K562 (cell line): ENCODE data around the gene HSPA4L. TPM values are rescaled to one million over a fixed set of nuclear protein-coding genes. Genes with fewer than 3 reads are reported as not detected.

Source experiments
- BCL6 ChIP-seq: fragments of 250-450 bp; sonication (Bioruptor Pico); IDR thresholded peaks from 2 replicates; pipeline ENCODE4 v1.4.0; 2020
- CAMTA2 ChIP-seq: fragments of 250-450 bp; sonication (Bioruptor Pico); conservative IDR thresholded peaks from 2 replicates; pipeline ENCODE4 v1.5.1; 2022
- FOS ChIP-seq: IDR thresholded peaks from 3 replicates; pipeline ENCODE4 v1.6.1; 2011; ENCODE audit not compliant: insufficient read length; ENCODE audit errors: extremely low read depth
- GATA2 ChIP-seq: sonication (generic); formaldehyde crosslinking; IDR thresholded peaks from 2 replicates; pipeline ENCODE4 v1.4.0; 2020; ENCODE audit warnings: mild to moderate bottlenecking, missing genetic modification reagents
- HNRNPL ChIP-seq: fragments of 200-400 bp; formaldehyde crosslinking; IDR thresholded peaks from 2 replicates; pipeline ENCODE4 v1.6.1; 2017; ENCODE audit warnings: low read depth, mild to moderate bottlenecking, low read length
- JUND ChIP-seq, 2 experiments: IDR thresholded peaks; 2 replicates in 1 of 2; 3 replicates in 1 of 2; pipeline ENCODE4 v1.6.1; 2011; ENCODE audit warnings: borderline replicate concordance in 2 of 2, low read depth in 2 of 2, low read length in 2 of 2, improper control_type of control experiment in 1 of 2, missing biosample characterization in 1 of 2, missing genetic modification characterization in 1 of 2, missing genetic modification reagents in 1 of 2
- RAD21 ChIP-seq, 2 experiments: fragments of 250-450 bp in 1 of 2; fragments of 450-650 bp in 1 of 2; sonication (Bioruptor Pico) in 1 of 2; formaldehyde crosslinking in 1 of 2; IDR thresholded peaks in 1 of 2; conservative IDR thresholded peaks in 1 of 2; 2 replicates each; pipeline versions ENCODE4 v1.4.0 to v1.8.0; 2020 to 2022; ENCODE audit warnings: mild to moderate bottlenecking in 2 of 2, moderate library complexity in 1 of 2
- RBM25 ChIP-seq: fragments of 200-400 bp; formaldehyde crosslinking; IDR thresholded peaks from 2 replicates; pipeline ENCODE4 v1.6.1; 2018; ENCODE audit warnings: low read length, low read depth, moderate library complexity; ENCODE audit not compliant: severe bottlenecking
- SMAD4 ChIP-seq: fragments of 250-450 bp; sonication (Bioruptor Pico); conservative IDR thresholded peaks from 2 replicates; pipeline ENCODE4 v1.8.0; 2021; ENCODE audit warnings: inconsistent platforms, mild to moderate bottlenecking, moderate library complexity
- SMARCE1 ChIP-seq: fragments of 450-650 bp; IDR thresholded peaks from 2 replicates; pipeline ENCODE4 v1.7.1; 2016; ENCODE audit warnings: mild to moderate bottlenecking
- ZNF830 ChIP-seq: fragments of 250-450 bp; sonication (Bioruptor Pico); IDR thresholded peaks from 2 replicates; pipeline ENCODE4 v1.5.0; 2021; ENCODE audit warnings: mild to moderate bottlenecking
- polyA plus RNA-seq, 8 experiments: library from polyadenylated mRNA; depleted of rRNA in 4 of 8; stranded (reverse) in 5 of 8; unstranded in 3 of 8; fragments of >200 nt; fragmentation: Nextera tagmentation in 2 of 8; fragmentation: Illumina TruSeq in 1 of 8; extraction: Ambion mirVana in 2 of 8; extraction: Trizol in 1 of 8; gene quantifications; 2 replicates each; pipeline versions ENCODE4 v1.2.1 to v1.2.3, GENCODE V29; 2011 to 2014; ENCODE audit warnings: inconsistent platforms in 1 of 8, missing spikeins in 1 of 8
- total RNA-seq, 7 experiments: library from RNA; depleted of rRNA in 6 of 7; stranded (reverse); fragments of >200 nt in 6 of 7; fragmentation: Illumina TruSeq in 2 of 7; extraction: Trizol in 2 of 7; gene quantifications; 2 replicates each; pipeline versions ENCODE4 v1.2.1 to v1.2.3, GENCODE V29; 2011 to 2021; ENCODE audit warnings: low replicate concordance in 1 of 7
- TF ChIP-seq, protein P1 (sequence below): IDR thresholded peaks from 2 replicates; pipeline ENCODE4 v1.6.1; 2012; ENCODE audit warnings: low read depth, low read length, improper control_type of control experiment, borderline replicate concordance
- TF ChIP-seq, protein P2 (sequence below), 2 experiments: fragments of 450-650 bp in 1 of 2; sonication (generic) in 1 of 2; formaldehyde crosslinking in 1 of 2; IDR thresholded peaks in 1 of 2; conservative IDR thresholded peaks in 1 of 2; 2 replicates each; pipeline versions ENCODE4 v1.6.1 to v1.8.1; 2016 to 2023; ENCODE audit warnings: mild to moderate bottlenecking in 2 of 2, moderate library complexity in 2 of 2, inconsistent platforms in 1 of 2, missing genetic modification reagents in 1 of 2
- TF ChIP-seq, protein P3 (sequence below): fragments of 250-450 bp; sonication (Bioruptor Pico); IDR thresholded peaks from 2 replicates; pipeline ENCODE4 v1.5.0; 2021; ENCODE audit warnings: mild to moderate bottlenecking, borderline replicate concordance
- TF ChIP-seq, protein P4 (sequence below): fragments of 250-450 bp; sonication (Bioruptor Pico); IDR thresholded peaks from 2 replicates; pipeline ENCODE4 v1.4.0; 2020; ENCODE audit warnings: mild to moderate bottlenecking, moderate library complexity, borderline replicate concordance
- TF ChIP-seq, protein P5 (sequence below): fragments of 250-450 bp; sonication (Bioruptor Pico); IDR thresholded peaks from 2 replicates; pipeline ENCODE4 v1.8.0; 2022; ENCODE audit warnings: inconsistent platforms, mild to moderate bottlenecking, moderate library complexity, borderline replicate concordance

The HSPA4L gene
- total and polyA plus RNA-seq, 9 of the 15 experiments (the other 6 are each of a cell fraction or from before 2014, with no cell fraction given): 12.3 to 37.0 (median 21.7) TPM

DNA sequence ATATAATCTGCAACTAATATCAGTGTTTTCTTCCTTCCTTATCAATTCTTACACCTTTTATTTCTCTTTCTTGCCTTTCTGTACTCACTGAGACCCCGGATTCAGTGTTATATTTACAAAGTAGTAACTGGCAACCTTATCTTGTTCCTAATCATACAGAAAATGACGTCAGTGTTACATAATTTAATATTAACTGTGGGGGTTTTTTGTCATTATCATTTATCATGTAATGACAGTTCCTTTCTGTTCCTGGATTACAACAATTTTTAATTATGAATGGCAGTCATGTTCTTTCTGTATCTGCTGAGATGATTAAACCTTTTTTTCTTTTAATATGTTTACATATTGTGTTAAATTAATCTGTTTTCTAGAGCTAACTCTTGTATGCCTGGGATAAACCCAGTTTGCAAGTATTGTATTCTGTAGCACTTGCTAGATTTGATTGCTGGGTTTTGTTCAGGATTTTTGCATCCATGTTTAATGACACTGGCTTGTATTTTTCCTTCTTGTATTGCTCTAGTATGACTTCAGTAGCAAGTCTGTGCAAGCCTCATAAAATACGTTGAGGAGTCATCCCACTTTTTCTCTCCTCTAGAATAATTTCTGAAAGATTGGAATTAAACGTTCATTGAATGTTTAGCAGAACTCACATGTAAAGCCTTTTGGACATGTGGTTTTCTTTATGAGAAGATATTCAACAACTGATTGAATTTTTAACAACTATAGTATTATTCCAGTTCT, 10.4 kb upstream of the HSPA4L start (continued):
- TF ChIP-seq, protein P1, sequence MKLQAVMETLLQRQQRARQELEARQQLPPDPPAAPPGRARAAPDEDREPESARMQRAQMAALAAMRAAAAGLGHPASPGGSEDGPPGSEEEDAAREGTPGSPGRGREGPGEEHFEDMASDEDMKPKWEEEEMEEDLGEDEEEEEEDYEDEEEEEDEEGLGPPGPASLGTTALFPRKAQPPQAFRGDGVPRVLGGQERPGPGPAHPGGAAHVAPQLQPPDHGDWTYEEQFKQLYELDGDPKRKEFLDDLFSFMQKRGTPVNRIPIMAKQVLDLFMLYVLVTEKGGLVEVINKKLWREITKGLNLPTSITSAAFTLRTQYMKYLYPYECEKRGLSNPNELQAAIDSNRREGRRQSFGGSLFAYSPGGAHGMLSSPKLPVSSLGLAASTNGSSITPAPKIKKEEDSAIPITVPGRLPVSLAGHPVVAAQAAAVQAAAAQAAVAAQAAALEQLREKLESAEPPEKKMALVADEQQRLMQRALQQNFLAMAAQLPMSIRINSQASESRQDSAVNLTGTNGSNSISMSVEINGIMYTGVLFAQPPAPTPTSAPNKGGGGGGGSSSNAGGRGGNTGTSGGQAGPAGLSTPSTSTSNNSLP: 0 out of 2 replicates have a peak, but pooled peaks have one; percentile 16
- no peak for TF ChIP-seq CAMTA2 (CRISPR knock-in tag)
- no peak for TF ChIP-seq SMAD4 (CRISPR knock-in tag)
- TF ChIP-seq, protein P2, sequence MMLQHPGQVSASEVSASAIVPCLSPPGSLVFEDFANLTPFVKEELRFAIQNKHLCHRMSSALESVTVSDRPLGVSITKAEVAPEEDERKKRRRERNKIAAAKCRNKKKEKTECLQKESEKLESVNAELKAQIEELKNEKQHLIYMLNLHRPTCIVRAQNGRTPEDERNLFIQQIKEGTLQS (IDR thresholded peaks at IDR 0.05): peak; percentile 74
- TF ChIP-seq, protein P2 (CRISPR knock-in tag; conservative IDR thresholded peaks at IDR 0.05): no peak
- no peak for TF ChIP-seq FOS
- TF ChIP-seq, protein P3, sequence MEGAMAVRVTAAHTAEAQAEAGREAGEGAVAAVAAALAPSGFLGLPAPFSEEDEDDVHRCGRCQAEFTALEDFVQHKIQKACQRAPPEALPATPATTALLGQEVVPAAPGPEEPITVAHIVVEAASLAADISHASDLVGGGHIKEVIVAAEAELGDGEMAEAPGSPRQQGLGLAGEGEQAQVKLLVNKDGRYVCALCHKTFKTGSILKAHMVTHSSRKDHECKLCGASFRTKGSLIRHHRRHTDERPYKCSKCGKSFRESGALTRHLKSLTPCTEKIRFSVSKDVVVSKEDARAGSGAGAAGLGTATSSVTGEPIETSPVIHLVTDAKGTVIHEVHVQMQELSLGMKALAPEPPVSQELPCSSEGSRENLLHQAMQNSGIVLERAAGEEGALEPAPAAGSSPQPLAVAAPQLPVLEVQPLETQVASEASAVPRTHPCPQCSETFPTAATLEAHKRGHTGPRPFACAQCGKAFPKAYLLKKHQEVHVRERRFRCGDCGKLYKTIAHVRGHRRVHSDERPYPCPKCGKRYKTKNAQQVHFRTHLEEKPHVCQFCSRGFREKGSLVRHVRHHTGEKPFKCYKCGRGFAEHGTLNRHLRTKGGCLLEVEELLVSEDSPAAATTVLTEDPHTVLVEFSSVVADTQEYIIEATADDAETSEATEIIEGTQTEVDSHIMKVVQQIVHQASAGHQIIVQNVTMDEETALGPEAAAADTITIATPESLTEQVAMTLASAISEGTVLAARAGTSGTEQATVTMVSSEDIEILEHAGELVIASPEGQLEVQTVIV (CRISPR knock-in tag): no peak
- TF ChIP-seq RAD21 (CRISPR knock-in tag; conservative IDR thresholded peaks at IDR 0.05 in 1 of 2, IDR thresholded peaks at IDR 0.05 in 1 of 2): no peak
- no peak for TF ChIP-seq JUND (IDR thresholded peaks at IDR 0.05; ENCODE audit: borderline replicate concordance, low read depth, low read length)
- TF ChIP-seq JUND (tag; IDR thresholded peaks at IDR 0.05; ENCODE audit: borderline replicate concordance, low read depth, low read length): peak; percentile 47; the same call in 2 of the 3 replicates
- no peak for TF ChIP-seq ZNF830 (CRISPR knock-in tag)
- no peak for TF ChIP-seq GATA2 (CRISPR knock-in tag)
- TF ChIP-seq, protein P4, sequence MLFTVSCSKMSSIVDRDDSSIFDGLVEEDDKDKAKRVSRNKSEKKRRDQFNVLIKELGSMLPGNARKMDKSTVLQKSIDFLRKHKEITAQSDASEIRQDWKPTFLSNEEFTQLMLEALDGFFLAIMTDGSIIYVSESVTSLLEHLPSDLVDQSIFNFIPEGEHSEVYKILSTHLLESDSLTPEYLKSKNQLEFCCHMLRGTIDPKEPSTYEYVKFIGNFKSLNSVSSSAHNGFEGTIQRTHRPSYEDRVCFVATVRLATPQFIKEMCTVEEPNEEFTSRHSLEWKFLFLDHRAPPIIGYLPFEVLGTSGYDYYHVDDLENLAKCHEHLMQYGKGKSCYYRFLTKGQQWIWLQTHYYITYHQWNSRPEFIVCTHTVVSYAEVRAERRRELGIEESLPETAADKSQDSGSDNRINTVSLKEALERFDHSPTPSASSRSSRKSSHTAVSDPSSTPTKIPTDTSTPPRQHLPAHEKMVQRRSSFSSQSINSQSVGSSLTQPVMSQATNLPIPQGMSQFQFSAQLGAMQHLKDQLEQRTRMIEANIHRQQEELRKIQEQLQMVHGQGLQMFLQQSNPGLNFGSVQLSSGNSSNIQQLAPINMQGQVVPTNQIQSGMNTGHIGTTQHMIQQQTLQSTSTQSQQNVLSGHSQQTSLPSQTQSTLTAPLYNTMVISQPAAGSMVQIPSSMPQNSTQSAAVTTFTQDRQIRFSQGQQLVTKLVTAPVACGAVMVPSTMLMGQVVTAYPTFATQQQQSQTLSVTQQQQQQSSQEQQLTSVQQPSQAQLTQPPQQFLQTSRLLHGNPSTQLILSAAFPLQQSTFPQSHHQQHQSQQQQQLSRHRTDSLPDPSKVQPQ: no peak
- TF ChIP-seq SMARCE1: no peak
- TF ChIP-seq, protein P5, sequence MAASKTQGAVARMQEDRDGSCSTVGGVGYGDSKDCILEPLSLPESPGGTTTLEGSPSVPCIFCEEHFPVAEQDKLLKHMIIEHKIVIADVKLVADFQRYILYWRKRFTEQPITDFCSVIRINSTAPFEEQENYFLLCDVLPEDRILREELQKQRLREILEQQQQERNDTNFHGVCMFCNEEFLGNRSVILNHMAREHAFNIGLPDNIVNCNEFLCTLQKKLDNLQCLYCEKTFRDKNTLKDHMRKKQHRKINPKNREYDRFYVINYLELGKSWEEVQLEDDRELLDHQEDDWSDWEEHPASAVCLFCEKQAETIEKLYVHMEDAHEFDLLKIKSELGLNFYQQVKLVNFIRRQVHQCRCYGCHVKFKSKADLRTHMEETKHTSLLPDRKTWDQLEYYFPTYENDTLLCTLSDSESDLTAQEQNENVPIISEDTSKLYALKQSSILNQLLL: no peak
- TF ChIP-seq BCL6: no peak
- TF ChIP-seq HNRNPL: no peak
- TF ChIP-seq RBM25: no peak
